GM19238 (cell line): Measurements from ENCODE around the gene GET4.
"Not testable (repeated sequence)": the region's sequence is repeated elsewhere in the genome, so short reads cannot be mapped to it uniquely, and the experiment has no call there.

Source experiments
- DNase-seq: peaks from one replicate; pipeline ENCODE4 v3.0.0; 2011; ENCODE audit warnings: low spot score; ENCODE audit not compliant: insufficient read length

Gene GET4

GRCh38 chr7:845731-846130 lies 30.6 kb upstream of the GET4 start:
- no peak for DNase-seq

GRCh38 chr7:846958-847650 lies 29.2 kb upstream of the GET4 start:
- DNase-seq, result not testable (repeated sequence)

- not testable (repeated sequence) for DNase-seq
Measured at GRCh38 chr7:847728-848127, 28.6 kb upstream of the GET4 start.

DNA sequence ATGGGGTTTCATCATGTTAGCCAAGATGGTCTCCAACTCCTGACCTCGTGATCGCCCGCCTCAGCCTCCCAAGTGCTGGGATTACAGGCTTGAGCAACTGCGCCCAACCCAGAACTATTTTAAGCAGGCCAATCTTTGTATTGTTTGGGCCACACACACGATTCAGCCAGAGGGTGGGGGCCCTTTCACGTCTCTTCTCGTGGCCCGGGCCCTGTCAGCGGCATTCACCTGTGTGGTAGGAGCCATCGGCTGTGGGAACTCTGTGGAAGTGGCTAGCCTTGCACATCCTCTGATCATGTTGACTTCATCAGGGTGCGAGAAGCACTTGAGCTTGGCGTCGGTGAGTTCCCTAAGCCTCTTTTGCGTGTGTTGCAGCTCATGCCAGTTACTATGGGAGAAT lies 27.2 kb upstream of the GET4 start:
- no peak for DNase-seq

DNA sequence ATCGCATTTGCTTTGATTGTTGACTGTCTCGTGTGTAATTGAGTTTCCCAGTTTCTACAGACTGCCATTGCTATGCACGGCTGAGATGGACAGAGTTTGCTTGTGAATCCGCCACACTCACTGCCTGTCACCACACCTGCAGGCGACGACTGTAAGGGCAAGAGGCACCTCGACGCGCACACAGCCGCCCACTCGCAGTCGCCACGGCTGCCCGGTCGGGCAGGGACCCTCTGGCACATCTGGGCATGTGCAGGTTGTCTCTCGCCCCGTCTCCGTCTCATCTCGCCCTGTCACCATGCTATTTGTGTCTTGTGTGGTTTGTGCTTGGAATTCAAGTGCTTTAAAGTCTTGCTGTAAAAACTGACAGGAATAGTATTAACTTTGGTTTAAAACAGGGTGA lies 26.6 kb upstream of the GET4 start:
- no peak for DNase-seq

DNA sequence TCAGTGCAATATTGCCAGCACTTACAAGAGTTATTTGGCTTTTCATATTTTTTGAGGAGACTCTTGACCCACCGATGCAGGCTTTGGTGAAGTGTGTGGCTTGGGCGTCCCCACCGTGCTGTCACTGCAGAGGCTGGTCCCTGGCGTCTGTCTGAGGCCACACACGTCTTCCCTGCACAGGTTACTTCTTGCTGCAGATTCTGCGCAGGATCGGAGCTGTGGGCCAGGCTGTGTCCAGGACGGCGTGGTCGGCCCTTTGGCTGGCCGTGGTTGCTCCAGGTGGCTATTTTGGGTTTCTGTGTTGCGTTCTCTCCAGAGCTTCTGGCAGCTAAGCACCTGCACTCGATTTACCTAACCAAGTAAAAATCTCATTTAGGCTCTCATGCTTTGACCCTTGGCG lies 25.1 kb upstream of the GET4 start:
- no peak for DNase-seq

DNA sequence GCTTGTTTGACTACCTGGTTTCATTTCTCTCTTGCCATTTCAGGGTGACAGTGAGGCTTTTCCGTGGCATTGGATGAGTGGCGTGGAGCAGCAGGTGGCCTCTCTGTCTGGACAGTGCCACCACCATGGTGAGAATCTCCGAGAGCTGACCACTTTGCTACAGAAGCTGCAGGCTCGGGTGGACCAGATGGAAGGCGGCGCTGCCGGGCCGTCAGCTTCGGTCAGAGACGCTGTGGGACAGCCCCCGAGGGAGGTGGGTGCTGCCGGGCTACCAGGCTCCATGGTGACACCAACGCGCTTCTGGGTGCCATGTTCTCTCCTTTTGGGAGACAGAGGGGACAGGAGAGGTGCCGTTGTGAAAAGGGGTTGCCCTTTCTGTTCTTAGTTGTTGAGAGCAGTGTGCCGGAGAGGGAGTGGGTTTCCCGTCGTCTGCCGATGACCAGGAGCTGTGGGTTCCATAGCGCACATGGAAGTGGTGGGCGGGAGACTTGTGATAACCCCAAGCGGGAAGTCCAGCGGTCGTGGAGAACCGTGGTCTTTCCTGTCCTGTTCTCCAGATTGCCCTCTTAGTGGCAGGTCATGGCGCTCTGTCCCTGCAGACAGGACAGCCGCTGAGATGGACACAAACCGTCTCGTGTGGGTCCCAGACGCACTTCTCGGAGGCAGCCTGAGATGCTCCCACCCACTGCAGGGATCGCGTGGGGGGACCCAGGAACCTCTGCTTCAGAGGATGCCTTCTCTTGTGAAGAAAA lies 22.8 kb upstream of the GET4 start:
- DNase-seq, result no peak

GRCh38 chr7:854118-854775 lies 22.1 kb upstream of the GET4 start:
- no peak for DNase-seq

- DNase-seq, result no peak
Measured at GRCh38 chr7:855686-856369, 20.5 kb upstream of the GET4 start.

DNA sequence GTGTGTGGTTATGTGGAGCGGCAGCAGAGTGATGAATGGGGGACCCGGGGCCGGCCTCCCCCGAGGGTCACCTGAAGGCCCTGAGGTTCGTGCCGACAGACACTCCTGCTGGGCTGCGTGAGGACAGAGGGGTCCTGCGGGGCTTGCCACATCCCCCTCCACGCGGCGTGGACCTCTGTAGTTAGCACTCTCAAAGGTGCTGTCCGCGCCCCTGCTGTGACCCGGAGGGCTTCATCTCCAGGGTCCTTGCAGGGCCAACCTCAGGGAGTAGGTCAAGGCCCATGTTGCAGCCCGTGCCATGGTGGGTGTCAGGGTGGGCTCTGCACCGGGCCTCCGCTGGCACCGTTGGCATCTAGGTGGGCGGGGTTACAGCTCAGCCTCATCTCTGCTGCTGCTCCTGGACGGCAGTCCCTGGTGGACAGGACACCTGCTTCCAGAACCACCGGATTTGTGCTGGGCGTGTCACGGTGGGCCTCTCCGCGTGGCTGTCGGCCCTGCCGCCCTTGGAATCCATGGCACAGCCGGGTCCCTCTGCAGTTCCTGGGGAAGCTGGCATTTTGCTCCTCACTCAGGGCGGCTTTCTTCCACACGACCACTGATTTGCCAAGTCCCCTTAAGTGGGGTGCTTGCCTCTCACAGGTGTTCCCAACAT lies 19.8 kb upstream of the GET4 start:
- DNase-seq, result no peak

DNA sequence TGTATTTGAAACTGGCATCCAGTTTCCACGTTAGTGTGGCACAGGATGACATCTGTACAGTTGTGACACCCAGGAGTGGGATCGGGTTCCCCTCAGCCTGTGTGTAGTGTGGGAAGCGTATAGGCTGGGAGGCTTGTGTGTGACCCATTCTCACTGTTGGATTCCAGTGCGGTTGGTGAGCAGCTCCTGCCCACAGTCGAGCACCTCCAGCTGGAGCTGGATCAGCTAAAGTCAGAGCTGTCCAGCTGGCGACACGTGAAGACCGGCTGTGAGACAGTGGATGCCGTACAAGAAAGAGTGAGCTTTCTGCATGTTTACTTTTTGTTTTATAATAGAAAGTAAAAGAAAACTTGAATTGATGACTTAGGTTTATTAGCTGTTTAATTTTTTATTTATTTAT lies 18.7 kb upstream of the GET4 start:
- no peak for DNase-seq

GRCh38 chr7:859359-860030 lies 16.9 kb upstream of the GET4 start:
- DNase-seq, result no peak

GRCh38 chr7:860149-860548 lies 16.2 kb upstream of the GET4 start:
- DNase-seq, result no peak

GRCh38 chr7:861222-861621 lies 15.1 kb upstream of the GET4 start:
- DNase-seq, result no peak

- DNase-seq, result no peak
Measured at GRCh38 chr7:862157-862556, 14.2 kb upstream of the GET4 start.

GRCh38 chr7:863106-863505 lies 13.2 kb upstream of the GET4 start:
- DNase-seq, result no peak

DNA sequence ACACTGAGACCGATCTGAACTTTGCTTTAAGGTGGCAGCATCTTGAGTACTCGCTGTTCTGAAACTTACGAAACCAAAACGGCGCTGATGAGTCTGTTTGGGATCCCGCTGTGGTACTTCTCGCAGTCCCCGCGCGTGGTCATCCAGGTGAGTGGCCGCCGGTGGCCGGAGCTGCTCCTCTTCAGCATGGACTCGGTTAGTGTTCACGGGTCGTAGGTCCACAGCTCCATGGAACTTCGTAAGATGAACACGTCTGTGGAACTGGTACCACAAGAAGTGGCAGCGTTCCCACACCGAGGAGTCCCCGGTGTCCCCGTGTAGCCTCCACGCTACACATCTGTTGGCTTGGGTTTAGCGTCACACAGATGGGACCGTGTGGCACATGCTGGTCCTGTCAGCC lies 10.4 kb upstream of the GET4 start:
- DNase-seq, result no peak

DNA sequence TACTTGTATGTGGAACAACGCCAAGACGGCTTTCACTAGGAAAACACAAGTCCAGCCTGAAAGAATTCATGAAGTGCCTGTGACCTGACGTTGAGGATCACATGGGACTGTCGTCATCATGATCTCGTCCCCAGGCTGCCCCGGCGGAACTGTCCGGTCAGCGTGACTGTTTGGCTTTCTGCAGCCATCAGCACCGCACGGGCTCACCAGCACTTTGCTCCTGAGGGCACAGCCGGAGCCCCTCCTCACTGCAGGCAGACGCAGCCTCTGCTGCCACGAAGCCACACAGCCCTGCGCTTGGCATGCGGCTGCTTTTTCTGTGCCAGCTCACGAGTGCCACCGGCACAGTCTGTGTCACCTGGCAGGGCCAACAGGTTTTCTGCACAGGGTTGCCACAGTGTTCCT lies 9.4 kb upstream of the GET4 start:
- DNase-seq, result no peak

- no peak for DNase-seq
Measured at GRCh38 chr7:867406-868188, 8.8 kb upstream of the GET4 start.

GRCh38 chr7:868189-868486 lies 8.2 kb upstream of the GET4 start:
- DNase-seq, result no peak
